HG03558 (cell line): ENCODE measurements around the gene KREMEN1.

ENCODE experiments used
- ATAC-seq: cut with Tn5 transposase; IDR thresholded peaks from one replicate; pipeline ENCODE4 v1.9.1; 2021; ENCODE audit warnings: moderate number of reproducible peaks; ENCODE audit not compliant: unreplicated experiment; ENCODE audit errors: extremely low read depth

KREMEN1 gene

DNA sequence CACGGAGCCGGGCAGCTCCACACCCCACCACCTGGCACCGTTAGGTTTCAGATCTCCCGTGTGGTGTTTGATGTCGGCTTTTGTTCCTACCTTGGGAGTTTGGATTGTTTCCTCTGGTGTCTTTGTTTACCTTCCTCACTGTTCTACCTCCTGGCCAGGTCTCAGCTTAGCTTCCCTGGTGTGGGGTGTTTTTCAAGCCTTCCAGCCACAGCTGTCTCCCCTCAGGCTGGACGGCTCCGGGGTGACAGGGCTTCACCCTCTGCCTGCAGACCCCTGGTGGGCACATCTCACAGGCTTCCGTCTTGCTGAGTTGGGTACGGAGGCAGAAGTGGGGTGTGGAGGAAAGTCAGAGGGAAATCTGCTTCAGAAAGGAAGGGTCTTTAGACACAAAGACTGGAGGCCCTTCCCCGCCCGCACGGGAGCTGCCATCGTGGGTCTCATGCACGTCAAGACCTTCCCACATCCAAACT lies 73.3 kb downstream of the KREMEN1 start:
- ATAC-seq = no peak

GRCh38 chr22:29146771-29147170 lies 73.9 kb downstream of the KREMEN1 start:
- ATAC-seq = no peak

GRCh38 chr22:29147331-29147899 lies 74.6 kb downstream of the KREMEN1 start:
- ATAC-seq = no peak

GRCh38 chr22:29148036-29148435 lies 75.2 kb downstream of the KREMEN1 start:
- ATAC-seq = no peak

- no peak for ATAC-seq
These were observed 76.0 kb downstream of the KREMEN1 start for GRCh38 chr22:29148826-29149225.

GRCh38 chr22:29149841-29150555 lies 77.2 kb downstream of the KREMEN1 start:
- ATAC-seq = no peak

- ATAC-seq = no peak
These were observed 77.9 kb downstream of the KREMEN1 start for GRCh38 chr22:29150701-29151100.

DNA sequence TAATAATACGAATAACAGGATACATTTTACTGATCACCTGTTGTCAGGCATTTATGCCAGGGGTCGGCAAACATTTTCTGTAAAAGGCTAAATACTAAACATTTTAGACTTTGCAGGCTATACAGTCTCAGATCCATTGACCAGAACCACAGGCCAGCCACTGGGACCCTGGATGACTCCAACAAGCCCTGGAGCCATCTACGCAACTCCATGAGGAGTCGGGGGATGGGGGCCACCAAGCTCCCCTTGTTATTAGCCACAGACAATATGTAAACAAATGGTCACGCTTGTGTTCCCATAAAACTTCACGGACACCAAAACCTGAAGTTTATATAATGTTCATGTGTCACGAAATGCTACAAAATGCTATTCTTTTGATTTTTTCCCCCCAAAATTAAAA lies 78.5 kb downstream of the KREMEN1 start:
- ATAC-seq = no peak

- ATAC-seq = no peak
These were observed 79.5 kb downstream of the KREMEN1 start for GRCh38 chr22:29152045-29152953.

- ATAC-seq = no peak
These were observed 80.3 kb downstream of the KREMEN1 start for GRCh38 chr22:29152954-29153719.

- ATAC-seq = no peak
These were observed 81.7 kb downstream of the KREMEN1 start for GRCh38 chr22:29154364-29155048.

GRCh38 chr22:29155966-29156365 lies 83.1 kb downstream of the KREMEN1 start:
- ATAC-seq = no peak

GRCh38 chr22:29156507-29156906 lies 83.7 kb downstream of the KREMEN1 start:
- ATAC-seq = no peak

DNA sequence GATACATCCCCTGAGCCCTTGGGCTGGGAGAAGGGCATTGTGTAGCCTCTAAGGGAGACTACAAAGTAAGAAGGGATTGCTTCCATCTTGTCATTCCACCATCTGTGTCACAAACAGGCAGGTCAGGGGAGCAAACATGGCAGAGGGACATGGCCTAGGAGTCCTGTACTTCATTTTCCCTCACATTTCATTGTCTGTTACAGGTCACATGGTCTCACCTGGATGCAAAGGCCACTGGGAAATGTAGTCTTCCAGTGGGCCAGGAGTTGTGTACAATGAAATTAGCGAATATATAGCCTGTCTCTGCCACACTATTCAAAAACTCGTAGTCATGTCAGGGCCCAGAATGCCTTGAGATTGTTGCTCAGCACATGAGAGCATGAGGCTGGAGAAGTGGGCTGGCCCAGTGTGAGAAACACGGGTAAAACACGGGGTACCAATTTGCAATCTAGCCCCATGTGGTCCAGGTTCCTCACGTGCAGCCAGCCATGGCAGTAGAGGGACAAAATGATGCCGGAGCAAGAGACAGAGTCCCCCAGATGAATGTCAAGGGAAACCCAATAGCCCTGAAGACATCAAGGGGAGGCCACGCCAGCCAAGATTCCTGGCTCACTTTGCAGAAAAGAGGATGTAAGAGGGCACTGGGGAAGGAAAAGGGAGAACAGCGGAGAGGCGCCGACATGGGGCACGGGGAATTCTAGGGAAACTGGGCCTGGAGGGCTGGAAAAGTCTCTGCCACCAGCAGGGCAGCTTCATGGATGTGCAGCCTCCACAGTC lies 85.1 kb downstream of the KREMEN1 start:
- ATAC-seq = no peak

- no peak for ATAC-seq
These were observed 85.7 kb downstream of the KREMEN1 start for GRCh38 chr22:29158546-29158945.

- ATAC-seq = no peak
These were observed 91.0 kb downstream of the KREMEN1 start for GRCh38 chr22:29163808-29164207.

- ATAC-seq = no peak
These were observed 92.7 kb downstream of the KREMEN1 start for GRCh38 chr22:29165321-29166060.

- no peak for ATAC-seq
These were observed 93.3 kb downstream of the KREMEN1 start for GRCh38 chr22:29166180-29166579.
